Dermis microvascular lymphatic vessel endothelial cell (primary cell): ENCODE data around the gene WDR27. TPM values are rescaled to one million over a fixed set of nuclear protein-coding genes. Genes with fewer than 3 reads are reported as not detected.

Experiments
- DNase-seq, 2 donors: peaks; one replicate each; pipeline versions ENCODE4 v3.0.0 to v3.0.0-alpha.2; 2010; ENCODE audit warnings: low read depth in 2 of 2
- total RNA-seq: library from RNA; depleted of rRNA; stranded (reverse); fragments of >200 nt; gene quantifications from 2 replicates; pipeline ENCODE4 v1.2.1, GENCODE V29; 2014

WDR27 gene
- total RNA-seq, 1 donor from 2014 or later = 12.5 TPM

- no peak for DNase-seq
These were observed 171.7 kb downstream of the WDR27 start for GRCh38 chr6:169529931-169530751.

- no peak for DNase-seq
These were observed 173.1 kb downstream of the WDR27 start for GRCh38 chr6:169528755-169529154.

- DNase-seq = no peak
These were observed 174.5 kb downstream of the WDR27 start for GRCh38 chr6:169527306-169527705.

GRCh38 chr6:169521825-169522224 lies 180.0 kb downstream of the WDR27 start:
- DNase-seq = no peak

GRCh38 chr6:169520104-169520503 lies 181.7 kb downstream of the WDR27 start:
- no peak for DNase-seq

- no peak for DNase-seq
These were observed 183.4 kb downstream of the WDR27 start for GRCh38 chr6:169518451-169518850.

- no peak for DNase-seq
These were observed 188.2 kb downstream of the WDR27 start for GRCh38 chr6:169513478-169514193.

GRCh38 chr6:169511785-169512184 lies 190.0 kb downstream of the WDR27 start:
- DNase-seq = peak; percentile 15 to 21

- no peak for DNase-seq
These were observed 191.0 kb downstream of the WDR27 start for GRCh38 chr6:169510871-169511270.

GRCh38 chr6:169508452-169508851 lies 193.4 kb downstream of the WDR27 start:
- no peak for DNase-seq

- DNase-seq = no peak
These were observed 198.2 kb downstream of the WDR27 start for GRCh38 chr6:169503422-169504152.

GRCh38 chr6:169502445-169502844 lies 199.4 kb downstream of the WDR27 start:
- DNase-seq = no peak

- no peak for DNase-seq
These were observed 200.0 kb downstream of the WDR27 start for GRCh38 chr6:169501777-169502313.

- no peak for DNase-seq
These were observed 200.7 kb downstream of the WDR27 start for GRCh38 chr6:169501128-169501527.

- DNase-seq = no peak
These were observed 201.1 kb downstream of the WDR27 start for GRCh38 chr6:169500688-169501087.

GRCh38 chr6:169499848-169500247 lies 202.0 kb downstream of the WDR27 start:
- DNase-seq = peak in 1 of 2 donors; percentile 9

- no peak for DNase-seq
These were observed 202.8 kb downstream of the WDR27 start for GRCh38 chr6:169498916-169499513.

- DNase-seq = no peak
These were observed 206.2 kb downstream of the WDR27 start for GRCh38 chr6:169495601-169496000.

- no peak for DNase-seq
These were observed 207.8 kb downstream of the WDR27 start for GRCh38 chr6:169494038-169494437.

- DNase-seq = no peak
These were observed 210.3 kb downstream of the WDR27 start for GRCh38 chr6:169491482-169491881.

GRCh38 chr6:169490830-169491229 lies 211.0 kb downstream of the WDR27 start:
- DNase-seq = no peak
